Breast epithelium (tissue), 4 donors: ENCODE measurements around the gene CDK11B. TPM values are rescaled to one million over a fixed set of nuclear protein-coding genes. Genes with fewer than 3 reads are reported as not detected.
"Not testable (repeated sequence)": the region's sequence is repeated elsewhere in the genome, so short reads cannot be mapped to it uniquely, and the experiment has no call there.

ENCODE experiments used
- DNase-seq, 2 donors: peaks; one replicate each; pipeline ENCODE4 v3.0.0-alpha.2; 2019; ENCODE audit warnings: low spot score in 2 of 2
- H3K27ac ChIP-seq, 2 donors: fragments of 200-600 bp; sonication (generic) in 1 of 2; one replicate each; pipeline ENCODE4 v1.5.1; 2016 to 2019; ENCODE audit warnings: mild to moderate bottlenecking in 1 of 2
- H3K27me3 ChIP-seq, 2 donors: fragments of 200-600 bp; sonication (generic) in 1 of 2; one replicate each; pipeline versions ENCODE4 v1.5.1 to v1.6.0; 2017 to 2019; ENCODE audit warnings: control low read depth in 1 of 2, mild to moderate bottlenecking in 1 of 2
- H3K36me3 ChIP-seq: fragments of 200-600 bp; one replicate; pipeline ENCODE4 v1.5.1; 2019
- H3K4me1 ChIP-seq, 2 donors: fragments of 200-600 bp; sonication (generic); one replicate each; pipeline ENCODE4 v1.5.1; 2016 to 2019; ENCODE audit warnings: control low read depth in 1 of 2
- H3K4me3 ChIP-seq, 3 donors: fragments of 200-600 bp; sonication (generic); 1 replicate in 2 of 3; 2 replicates in 1 of 3; pipeline ENCODE4 v1.5.1; 2016 to 2019; ENCODE audit warnings: mild to moderate bottlenecking in 3 of 3, moderate library complexity in 2 of 3
- H3K9me3 ChIP-seq, 2 donors: fragments of 200-600 bp; sonication (generic) in 1 of 2; one replicate each; pipeline ENCODE4 v1.5.1; 2016 to 2019; ENCODE audit warnings: control low read depth in 1 of 2
- CTCF ChIP-seq, 3 donors: fragments of 450-650 bp; IDR thresholded peaks; one replicate each; pipeline ENCODE4 v1.5.1; 2016 to 2017; ENCODE audit warnings: antibody characterized with exemption in 3 of 3, mild to moderate bottlenecking in 3 of 3, moderate library complexity in 3 of 3
- POLR2A ChIP-seq: fragments of 450-650 bp; IDR thresholded peaks from one replicate; pipeline ENCODE4 v1.6.1; 2016; ENCODE audit warnings: antibody characterized with exemption, mild to moderate bottlenecking, moderate library complexity
- POLR2AphosphoS5 ChIP-seq, 3 donors: sonication (generic); formaldehyde crosslinking; IDR thresholded peaks; one replicate each; pipeline ENCODE4 v1.6.1; 2017; ENCODE audit warnings: antibody characterized with exemption in 3 of 3
- intact Hi-C: fragments of 100-400 bp; cut with DNase I; formaldehyde crosslinking; loops from one replicate; pipeline ENCODE4 v1.15.1; 2023; ENCODE audit warnings: low total_unique reads
- total RNA-seq, 3 donors: library from RNA; depleted of rRNA; stranded (reverse); fragments of >200 nt; gene quantifications; one replicate each; pipeline ENCODE4 v1.1.0, GENCODE V29; 2016

Gene CDK11B
- total RNA-seq, 3 donors from 2014 or later = 17.4 to 30.3 (median 26.2) TPM

GRCh38 chr1:1678581-1679380 lies 20.0 kb upstream of the CDK11B start:
- peak in 1 of 2 donors; percentile 70 for DNase-seq
- Histone ChIP-seq H3K27ac (peak overlapping the region; percentile 79 to 89), H3K36me3 (no peaks in the 10 kb centered on the region), H3K9me3 (no peaks in the 10 kb centered on the region), H3K4me3 (peak overlapping the region in 2 of 3 donors; percentile 17 to 39), H3K4me1 (peaks cover 0 to 12% of the 10 kb centered on the region in 2 donors), H3K27me3 (no peaks in the 10 kb centered on the region)
- TF ChIP-seq POLR2A (no peak), CTCF (IDR thresholded peaks at IDR 0.05) (peak in 1 of 3 donors; percentile 32)
- intact Hi-C loops = no loop called here

- Histone ChIP-seq H3K4me3 (peak overlapping the region in 2 of 3 donors; percentile 17 to 39), H3K36me3 (no peaks in the 10 kb centered on the region), H3K9me3 (no peaks in the 10 kb centered on the region), H3K27ac (peak overlapping the region; percentile 79 to 89), H3K27me3 (no peaks in the 10 kb centered on the region), H3K4me1 (peaks cover 0 to 12% of the 10 kb centered on the region in 2 donors)
- no peak for TF ChIP-seq CTCF (IDR thresholded peaks at IDR 0.05)
- no peak for TF ChIP-seq POLR2A
- TF ChIP-seq POLR2AphosphoS5 (IDR thresholded peaks at IDR 0.05) = no peak
- intact Hi-C loops = no loop called here
- peak in 1 of 2 donors; percentile 20 for DNase-seq
These were observed 19.1 kb upstream of the CDK11B start for GRCh38 chr1:1677718-1678580.

GRCh38 chr1:1676087-1676486 lies 17.3 kb upstream of the CDK11B start:
- H3K4me3 ChIP-seq, intact Hi-C loops, DNase-seq: not testable (repeated sequence)

GRCh38 chr1:1675218-1675617 lies 16.4 kb upstream of the CDK11B start:
- intact Hi-C loops, DNase-seq, H3K27ac ChIP-seq, H3K9me3 ChIP-seq, H3K4me3 ChIP-seq, H3K27me3 ChIP-seq, H3K36me3 ChIP-seq: not testable (repeated sequence)
- peaks cover 0 to 12% of the 10 kb centered on the region in 2 donors for H3K4me1 ChIP-seq

More at GRCh38 chr1:1676087-1676486, 17.3 kb upstream of the CDK11B start:
- not testable (repeated sequence) for H3K27ac ChIP-seq, H3K27me3 ChIP-seq, H3K36me3 ChIP-seq, H3K9me3 ChIP-seq
- H3K4me1 ChIP-seq = peaks cover 0 to 12% of the 10 kb centered on the region in 2 donors

- H3K27ac ChIP-seq, H3K4me3 ChIP-seq, H3K9me3 ChIP-seq, H3K27me3 ChIP-seq, H3K36me3 ChIP-seq, intact Hi-C loops: not testable (repeated sequence)
- DNase-seq = peak in 1 of 2 donors; percentile 12
- H3K4me1 ChIP-seq = peaks cover 0 to 12% of the 10 kb centered on the region in 2 donors
These were observed 16.0 kb upstream of the CDK11B start for GRCh38 chr1:1674806-1675205.

GRCh38 chr1:1672181-1672965 lies 13.6 kb upstream of the CDK11B start:
- Histone ChIP-seq H3K4me1 (no peaks in the 10 kb centered on the region), H3K4me3 (no peak overlapping the region), H3K36me3 (no peaks in the 10 kb centered on the region), H3K27ac (no peak overlapping the region), H3K27me3 (no peaks in the 10 kb centered on the region), H3K9me3 (no peaks in the 10 kb centered on the region)
- DNase-seq = no peak
- TF ChIP-seq CTCF (IDR thresholded peaks at IDR 0.05) = no peak
- TF ChIP-seq POLR2A = no peak
- TF ChIP-seq POLR2AphosphoS5 (IDR thresholded peaks at IDR 0.05) = no peak
- intact Hi-C loops = no loop called here
